ENCODE results near the gene ACTA2.

The ACTA2 gene

DNA sequence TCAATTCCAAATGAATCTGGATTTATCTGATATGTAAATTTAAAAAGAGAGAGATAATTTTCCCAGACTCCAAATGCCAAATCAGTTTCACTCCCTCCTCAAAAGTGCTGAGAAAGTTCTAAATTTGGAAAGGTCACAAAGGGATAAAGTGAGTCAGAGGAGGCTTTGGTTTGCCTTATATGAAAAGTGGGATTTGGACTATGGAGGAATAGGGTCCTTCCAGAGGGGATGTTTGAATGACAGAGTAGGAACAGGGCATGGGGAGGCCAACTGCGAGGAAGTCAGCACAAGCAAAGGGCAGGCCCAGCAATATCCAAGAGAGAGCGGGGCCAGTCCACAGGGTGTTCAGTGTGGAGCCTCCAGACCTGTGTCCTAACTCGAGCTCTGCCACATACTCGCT is 28.2 kb upstream of the ACTA2 start:
- DNase-seq (ENCODE audit: low read depth), result no peak

DNA sequence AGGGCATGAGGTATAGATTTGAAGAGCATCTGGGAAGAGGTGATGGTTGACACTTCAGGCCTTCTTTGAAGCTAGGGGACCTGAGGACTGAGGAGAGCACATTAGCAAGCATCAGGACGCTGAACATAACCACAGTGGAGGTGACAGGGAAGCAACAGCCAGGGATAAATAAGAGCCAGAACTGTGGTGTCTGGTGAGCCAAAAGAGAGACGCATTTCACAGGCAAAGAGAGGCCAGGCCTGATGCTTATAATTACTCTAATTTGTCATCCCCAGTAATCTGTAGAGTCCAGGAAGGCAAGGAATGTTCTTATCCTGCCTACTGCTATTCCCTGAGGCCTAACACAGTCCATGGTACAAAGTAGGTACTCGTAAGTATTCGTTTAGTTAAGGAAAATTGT is 27.7 kb upstream of the ACTA2 start:
- no peak for DNase-seq (ENCODE audit: low read depth)

DNA sequence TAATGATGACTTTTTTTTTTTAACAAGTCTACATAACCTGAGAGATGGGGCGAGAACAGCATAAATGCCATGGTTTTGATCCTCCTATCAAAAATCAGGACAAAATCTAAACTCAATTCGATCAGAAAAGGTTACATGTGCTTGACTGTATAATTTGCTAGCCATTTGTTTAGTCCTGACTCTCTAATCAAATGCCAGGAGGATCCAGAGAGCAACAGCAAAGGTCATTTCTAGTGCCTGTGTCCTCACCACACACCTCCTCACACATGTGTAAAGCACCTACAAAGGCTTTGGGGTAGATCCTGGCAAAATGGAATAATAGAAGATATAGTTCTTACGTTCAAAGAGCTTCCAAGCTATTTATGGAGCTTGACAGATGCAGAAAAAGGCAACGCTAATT is 27.0 kb upstream of the ACTA2 start:
- no peak for DNase-seq (ENCODE audit: low read depth)

DNA sequence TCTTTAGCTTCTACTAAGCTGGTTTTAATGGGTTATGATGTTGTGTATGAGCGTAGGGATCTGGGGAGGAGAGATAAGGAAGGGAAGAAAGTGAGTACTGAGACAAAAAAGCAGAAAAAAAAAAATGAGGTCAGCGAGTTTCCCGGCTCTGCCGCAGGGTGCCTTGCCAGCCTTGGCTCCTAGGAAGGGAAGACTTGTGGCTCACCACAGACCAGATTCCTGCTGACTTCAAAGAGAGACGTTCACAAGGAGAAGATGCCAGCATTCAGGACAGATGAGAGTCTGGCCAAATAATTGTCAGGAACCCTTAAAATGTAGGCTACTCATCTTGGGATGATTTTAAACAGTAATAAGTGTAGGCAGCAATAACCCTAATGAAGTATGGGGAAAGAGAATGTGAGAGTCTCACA is 26.6 kb upstream of the ACTA2 start:
- DNase-seq (ENCODE audit: low read depth), result no peak

DNA sequence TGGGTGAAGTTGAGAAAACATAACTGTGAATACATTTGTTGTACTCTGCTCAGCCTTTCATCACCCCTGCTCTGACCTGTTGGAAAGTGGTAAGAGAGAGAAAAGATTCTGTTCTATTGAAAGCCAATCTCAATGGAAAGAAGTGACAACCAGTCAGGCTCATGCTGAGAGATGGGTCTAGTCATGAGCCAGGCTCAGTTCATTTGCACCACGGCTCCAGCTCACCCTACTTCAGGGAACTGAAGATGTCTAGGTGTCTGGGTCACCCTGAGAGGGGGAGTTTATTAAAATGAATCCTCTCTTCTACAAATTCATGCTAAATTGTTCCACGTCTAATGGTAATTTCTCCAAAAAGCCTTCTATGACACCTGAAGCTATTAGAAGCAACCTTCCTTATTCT is 25.9 kb upstream of the ACTA2 start:
- DNase-seq (ENCODE audit: low read depth), result no peak

DNA sequence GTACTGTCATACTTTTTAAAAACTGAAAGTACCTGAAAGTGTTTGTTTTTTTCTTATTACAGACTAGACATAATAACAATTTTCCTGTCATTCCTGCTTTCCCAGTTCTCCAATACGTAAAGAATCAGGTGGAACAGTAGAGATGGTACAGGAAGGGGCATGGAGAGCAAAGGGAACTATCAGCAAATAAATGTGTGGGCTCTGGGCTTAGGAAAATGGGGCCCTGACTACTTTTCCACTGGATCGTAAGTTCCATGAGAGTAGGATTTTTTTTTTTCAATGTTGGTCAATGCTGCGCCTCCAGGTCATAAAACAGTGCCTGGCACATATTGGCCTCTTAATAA is 22.8 kb upstream of the ACTA2 start:
- no peak for DNase-seq (ENCODE audit: low read depth)

DNA sequence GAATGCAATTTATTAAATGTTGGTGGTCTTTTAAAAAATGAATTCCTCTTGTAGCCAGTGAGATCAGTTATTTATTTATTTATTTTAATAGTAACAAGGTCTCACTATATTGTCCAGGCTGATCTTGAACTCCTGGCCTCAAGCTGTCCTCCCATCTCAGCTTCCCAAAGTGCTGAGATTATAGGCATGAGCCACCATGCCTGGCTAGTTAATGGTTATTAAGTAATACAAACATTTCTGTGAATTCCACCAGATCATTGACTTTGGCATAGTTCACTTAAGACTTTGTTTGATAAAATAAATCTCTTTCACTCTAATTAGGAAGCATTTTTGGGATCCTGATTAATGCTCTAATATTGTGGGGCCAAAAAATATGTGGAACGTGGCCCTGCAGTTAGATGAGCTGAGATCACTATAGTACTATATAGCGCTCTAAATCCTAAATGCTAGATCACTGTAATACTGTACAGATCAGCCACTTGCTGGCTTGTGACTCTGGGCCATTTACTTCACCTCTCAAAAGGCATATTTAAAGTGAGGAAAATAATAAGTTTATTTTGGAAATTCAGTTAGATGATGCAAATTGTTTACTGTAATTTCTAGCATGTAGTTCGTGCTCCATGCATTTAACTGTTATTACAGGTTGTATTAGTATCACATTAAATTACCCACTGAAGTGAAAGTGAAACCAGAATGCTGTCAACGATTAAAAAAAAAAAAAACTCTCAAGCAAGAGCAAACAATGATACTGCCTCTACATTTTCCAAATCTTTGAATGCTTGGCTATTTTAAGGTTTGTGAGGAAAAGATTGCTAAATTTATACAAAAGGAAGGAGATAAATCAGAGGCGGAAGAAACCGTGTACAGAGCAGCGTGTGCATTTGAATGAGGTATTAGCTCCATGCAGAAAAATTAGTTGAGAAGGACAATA is 22.1 kb upstream of the ACTA2 start:
- DNase-seq (ENCODE audit: low read depth), result no peak

DNA sequence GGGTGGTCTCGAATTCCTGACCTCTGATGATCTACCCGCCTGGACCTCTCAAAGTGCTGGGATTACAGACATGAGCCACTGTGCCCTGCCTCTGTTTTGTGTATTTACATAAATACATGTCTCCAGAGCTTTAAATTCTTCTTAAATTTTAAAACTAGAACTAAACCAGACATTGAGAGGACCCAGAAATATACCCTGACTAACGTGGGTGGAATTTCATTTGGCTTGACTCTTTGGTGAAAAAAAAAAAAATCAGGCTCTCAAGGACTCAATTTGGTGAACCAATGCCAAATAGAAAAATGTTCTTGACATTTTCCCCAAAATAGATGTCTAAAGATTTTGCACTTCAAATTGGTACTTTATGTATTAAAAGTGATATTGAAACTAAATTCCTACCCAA is 21.4 kb upstream of the ACTA2 start:
- DNase-seq (ENCODE audit: low read depth), result no peak

DNA sequence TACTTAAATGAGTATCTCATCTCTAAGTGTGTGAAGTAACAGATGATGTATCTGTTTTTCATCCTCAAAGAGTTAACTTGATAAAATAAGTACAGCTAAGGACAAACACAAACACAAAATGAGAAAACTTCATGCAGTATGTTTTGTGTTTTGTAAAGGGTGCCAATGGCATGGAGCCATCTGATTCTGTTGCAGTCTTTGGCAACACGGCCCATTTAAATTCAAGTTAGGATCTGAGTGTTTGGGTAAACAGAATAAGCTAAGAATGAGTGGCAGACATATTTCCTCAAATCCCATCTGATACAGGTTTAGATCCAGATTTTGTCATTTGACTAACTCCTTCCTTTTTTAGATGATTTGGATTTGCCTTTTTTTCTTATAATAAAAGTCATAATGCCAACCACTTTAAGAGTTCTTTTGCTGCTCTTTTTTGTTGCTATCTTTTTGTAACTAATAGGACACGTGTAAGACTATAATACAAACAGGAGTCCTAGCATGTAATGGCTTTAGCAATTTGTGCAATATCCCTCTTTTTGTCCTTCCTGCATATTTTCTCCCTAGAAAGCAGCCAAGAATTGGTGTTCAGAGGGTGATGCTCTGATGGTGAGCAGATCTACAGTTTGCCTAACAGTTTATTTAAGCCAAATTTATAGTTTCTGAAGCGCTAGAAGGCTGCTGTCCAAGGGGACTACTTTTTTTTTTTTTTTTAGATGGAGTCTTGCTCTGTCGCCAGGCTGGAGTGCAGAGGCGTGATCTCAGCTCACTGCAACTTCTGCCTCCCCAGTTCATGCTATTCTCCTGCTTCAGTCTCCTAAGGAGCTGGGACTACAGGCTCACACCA is 18.9 kb upstream of the ACTA2 start:
- DNase-seq (ENCODE audit: low read depth), result no peak

DNA sequence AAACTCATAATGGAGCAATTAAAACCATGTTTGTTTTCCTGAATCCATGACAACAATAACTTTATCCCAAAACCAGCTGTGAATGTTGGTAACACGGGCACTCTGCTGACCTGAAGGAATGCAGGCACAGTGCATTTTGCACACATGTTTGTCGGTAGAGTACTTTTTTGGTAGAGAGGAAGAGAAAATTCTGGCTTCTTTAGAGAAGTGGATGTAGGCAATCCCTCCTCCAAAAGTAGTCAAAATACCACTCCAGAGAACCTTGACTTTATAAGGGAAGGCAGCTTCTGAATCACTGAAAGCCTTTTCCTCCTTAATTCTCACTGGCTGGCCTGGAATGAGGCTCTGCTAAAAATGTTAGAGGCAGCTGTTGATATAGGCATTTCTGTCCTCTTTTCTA is 15.8 kb upstream of the ACTA2 start:
- DNase-seq (ENCODE audit: low read depth), result no peak

DNA sequence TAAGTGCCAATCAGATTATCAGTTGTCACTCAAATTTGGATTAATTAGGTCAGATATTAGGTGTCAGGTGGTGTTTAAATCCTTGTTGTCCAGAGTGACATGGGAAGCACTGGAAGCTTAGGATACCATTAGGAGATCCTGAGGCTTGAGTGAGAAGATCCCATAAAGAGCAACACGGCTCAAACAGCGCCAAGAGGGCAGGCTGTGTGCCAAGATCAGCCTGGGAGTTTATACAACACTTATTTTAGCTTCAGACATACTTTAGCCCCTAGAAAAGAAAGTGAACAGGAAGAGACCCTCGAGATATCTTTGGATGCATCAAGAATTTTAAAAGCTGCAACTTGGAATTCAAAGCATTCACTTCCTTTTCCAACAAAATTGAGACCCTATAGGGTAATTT is 14.2 kb upstream of the ACTA2 start:
- DNase-seq (ENCODE audit: low read depth), result no peak

DNA sequence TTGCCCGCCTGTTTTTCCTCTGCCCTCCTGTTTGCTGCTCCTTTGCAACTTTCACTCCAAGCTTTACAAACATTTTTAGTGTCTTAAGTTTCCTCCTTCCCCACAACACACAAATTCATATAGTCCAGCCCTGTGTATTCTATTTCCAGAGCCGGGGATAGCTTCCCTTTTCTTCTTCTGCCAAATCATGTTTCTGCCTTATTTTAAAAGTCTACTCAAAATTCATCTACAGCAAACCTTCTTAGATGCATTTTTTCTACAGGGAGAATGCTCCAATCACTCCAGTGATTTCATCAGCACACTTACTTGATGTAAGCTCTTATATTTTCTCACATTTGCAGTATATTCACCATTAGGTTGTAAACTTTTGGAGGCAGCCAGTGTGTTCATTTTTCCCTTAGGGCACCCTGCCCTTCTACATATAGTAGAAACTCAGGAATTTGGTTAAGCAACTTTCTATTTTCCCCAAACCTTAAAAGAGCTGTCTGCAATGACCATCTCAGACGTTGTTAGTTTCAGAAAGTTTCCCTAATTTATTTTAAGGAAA is 12.4 kb upstream of the ACTA2 start:
- DNase-seq (ENCODE audit: low read depth), result no peak

DNA sequence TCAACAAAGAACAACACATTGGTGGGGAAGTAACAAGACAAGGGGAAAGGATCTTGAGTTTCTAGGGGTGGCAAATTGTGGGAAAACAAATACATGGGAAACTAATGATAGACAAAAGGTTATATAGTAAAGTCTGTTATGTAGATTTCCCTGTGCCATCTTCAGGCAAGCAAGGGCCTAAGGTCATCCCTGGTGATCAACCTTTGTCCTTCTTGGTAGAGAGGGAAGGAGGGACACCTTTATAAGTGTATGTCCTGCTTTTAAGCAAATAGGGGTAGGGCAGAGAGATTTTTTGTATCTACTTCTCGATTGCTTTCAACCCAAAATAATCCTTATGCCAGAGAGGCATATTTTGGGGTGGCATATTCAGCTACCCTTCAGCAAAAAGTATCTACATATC is 11.8 kb upstream of the ACTA2 start:
- no peak for DNase-seq (ENCODE audit: low read depth)

DNA sequence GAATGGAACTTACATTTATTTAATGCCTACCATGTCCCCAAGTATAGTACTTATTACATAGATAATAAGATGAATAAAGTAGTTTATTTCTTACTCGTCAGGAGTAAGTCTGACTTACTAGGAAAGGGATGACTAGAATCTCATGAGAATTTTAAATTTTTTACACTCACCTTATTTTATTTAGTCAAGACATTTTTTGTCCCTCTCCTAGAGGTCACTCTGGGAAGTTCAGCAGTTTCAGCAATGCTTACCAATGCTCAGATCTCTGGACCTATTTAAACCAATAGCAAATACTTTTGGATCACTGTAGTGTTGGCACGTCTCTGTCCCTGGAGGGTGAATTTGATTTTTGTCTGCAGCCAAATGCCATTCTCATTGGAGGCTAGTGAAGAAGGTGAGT is 10.7 kb upstream of the ACTA2 start:
- DNase-seq (ENCODE audit: low read depth), result no peak

DNA sequence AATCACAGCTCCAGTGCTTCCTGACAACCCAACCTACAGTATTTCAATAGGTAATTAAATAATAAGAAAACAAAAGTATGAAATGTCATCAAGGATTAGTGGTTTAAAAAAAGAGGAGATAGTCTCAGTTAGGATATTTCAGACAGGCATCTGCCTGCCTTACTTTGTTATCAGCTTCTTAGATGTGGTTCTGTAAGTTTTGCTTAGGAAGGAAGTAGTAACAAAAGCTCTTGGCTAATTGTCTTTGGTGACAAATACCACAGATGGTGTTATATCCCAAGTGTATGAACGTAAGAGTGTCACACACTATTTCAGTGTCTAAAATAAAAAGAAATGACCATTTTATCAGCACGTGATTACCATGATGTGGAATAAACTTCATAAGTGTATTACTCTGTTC is 9.8 kb upstream of the ACTA2 start:
- no peak for DNase-seq (ENCODE audit: low read depth)

DNA sequence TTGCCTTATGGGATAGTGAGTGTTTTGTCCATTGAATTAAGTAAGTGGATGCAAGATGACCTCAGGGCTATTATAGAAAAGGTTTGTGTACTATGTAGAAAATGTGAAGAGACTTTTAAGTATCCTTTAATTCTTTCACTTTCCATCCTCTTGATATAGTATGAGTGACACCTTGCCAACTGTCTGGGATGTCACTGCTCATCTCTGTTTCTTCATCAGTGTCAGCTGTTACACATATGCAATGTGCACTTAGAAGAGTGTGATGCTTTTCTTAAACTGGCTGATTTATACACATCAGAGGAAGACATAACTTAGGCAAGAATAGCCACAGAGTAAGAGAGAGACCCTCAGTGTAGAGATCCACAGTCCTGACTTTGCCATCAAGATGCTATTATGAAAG is 8.7 kb upstream of the ACTA2 start:
- no peak for DNase-seq (ENCODE audit: low read depth)

DNA sequence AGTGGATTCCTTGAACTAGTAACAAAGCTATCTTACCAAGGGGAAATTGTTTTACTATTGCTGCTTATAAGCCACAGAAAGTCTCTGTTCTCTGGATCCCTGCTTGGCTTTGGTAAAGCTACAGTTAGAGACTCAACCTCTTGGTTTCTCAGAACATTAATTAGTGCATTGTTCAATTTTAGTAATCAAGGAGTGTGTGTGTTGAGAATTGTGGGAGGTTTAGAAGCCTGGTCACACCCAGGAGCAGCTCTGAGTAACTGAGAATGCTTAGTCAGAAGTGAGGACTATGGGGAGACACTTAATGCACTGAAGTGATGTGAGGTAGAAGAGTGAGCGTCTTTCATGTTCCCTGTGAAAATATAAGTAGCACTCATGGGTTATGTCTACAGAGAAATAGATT is 8.2 kb upstream of the ACTA2 start:
- DNase-seq (ENCODE audit: low read depth), result no peak

DNA sequence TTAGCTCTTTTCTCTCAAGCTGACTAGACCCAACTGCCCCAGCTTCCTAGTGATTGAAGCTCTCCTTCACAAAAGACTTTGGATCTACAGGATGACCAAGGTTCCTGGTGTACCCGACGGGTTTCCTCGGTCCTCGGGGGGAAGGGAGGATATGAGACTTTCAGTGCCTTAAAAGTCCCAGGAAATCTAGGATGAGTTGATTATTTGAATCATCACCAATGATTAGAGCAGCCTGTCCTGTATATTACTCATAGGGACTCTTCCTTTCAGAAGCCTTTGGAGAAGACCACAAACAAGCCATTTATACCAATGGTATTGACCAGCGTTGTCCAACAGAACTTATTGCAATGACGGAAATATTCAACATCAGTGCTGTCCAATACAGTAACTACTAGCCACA is 6.1 kb upstream of the ACTA2 start:
- no peak for DNase-seq (ENCODE audit: low read depth)

DNA sequence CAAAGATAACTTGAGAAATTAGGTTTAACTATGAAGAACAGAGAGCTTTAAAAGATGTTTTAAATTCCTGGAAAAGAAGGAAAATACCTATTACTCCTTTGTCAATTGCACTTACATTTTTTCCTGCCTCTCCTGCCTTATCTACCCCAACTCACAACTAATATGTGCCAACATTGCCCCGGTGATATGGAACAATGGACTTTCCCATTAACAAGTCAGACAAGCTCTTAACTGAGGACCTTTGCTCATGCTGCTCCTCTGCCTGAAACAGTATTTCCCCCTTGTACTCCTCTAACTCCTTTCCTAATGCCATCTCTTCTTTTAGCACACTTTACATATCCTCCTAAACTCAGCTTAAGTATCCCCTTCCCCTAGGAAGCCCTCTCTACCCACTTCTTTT is 4.8 kb upstream of the ACTA2 start:
- no peak for DNase-seq (ENCODE audit: low read depth)

DNA sequence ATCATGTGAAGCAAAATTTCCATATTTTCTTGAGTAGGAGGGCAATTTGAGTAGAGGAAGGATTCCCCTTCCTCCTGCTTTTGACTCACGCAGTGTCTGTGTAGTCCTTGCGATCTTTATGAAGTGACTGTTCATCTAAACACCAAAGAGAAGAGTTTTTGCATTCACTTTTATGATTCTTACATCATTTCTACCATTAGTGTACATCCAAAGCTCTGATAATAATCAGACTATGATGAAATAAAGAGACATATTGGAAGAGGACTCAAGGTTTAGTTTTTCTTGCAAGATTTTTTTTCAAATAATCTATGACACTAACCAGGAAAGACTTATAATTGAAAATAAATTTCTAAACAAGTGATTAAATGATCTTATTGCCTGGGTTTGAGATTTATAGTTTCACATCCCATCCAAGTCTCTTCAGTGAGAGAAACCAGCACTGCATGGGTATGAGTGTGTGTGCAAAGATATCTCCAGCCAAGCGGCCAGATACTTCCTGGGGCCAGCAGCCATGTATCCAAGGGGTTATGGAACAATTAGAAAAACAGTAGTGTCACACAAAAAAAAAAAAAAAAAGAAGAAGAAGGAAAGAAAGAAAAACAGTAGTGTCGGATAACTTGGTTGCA is 2.0 kb upstream of the ACTA2 start:
- DNase-seq (ENCODE audit: low read depth), result no peak

DNA sequence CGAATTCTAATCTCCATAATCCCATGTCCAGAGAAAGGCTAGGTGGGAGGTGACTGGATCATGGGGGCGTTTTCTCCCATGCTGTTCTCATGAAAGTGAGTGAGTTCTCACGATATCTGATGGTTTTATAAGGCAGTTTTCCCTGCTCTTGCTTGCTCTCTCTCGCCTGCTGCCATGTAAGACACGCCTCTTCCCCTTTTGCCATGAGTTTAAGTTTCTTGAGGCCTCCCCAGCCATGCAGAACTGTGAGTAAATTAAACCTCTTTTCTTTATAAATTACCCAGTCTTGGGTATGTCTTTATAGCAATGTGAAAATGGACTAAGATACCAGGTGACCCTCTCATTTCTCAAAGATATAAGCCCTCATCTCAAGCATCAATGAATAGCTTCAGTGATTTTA is 1.1 kb upstream of the ACTA2 start:
- DNase-seq (ENCODE audit: low read depth), result no peak

DNA sequence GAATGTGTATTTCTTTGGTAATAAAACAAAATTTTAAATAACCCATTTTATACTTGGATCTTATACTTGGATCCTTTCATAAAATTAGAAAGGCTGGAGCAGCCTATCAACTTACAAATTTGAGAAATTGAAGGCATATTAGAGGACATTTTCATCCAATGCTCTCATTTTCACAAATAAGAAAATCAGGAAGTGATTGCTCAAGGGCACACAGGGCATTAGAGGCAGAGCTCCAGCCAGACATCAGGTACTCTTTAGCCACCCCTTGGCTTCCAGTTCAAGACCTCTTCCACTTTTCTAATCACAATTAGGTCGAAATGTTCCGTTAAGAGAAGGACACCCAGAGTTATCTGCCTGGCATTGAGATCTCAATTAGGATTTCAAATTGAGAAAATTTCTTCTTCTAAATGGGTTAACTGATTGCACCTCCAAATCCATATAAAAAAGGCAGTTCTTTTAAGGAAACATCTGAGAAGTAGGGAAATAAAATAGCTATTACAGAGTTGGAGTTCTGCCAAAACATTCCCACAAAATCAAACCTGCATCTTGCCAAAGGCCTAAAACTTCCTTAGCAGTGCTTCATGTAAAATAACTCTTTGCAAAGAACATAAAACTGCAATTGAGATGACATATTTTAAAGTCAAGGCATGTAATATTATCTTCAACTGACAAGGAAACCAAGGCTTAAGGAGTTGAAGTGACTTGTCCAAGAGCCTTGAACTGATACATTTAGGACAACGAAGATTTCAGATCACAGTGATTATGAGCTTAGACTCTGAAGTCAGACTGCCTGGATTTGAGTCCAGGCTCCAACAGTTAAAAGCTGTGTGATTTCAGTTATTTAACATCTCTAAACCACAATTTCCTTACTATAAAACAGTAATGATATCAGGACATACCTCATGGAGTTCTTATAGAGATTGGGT is 2.4 kb downstream of the ACTA2 start:
- DNase-seq (ENCODE audit: low read depth), result no peak
